Breast epithelium (tissue), 3 donors: ENCODE data around the gene GCSAM.

Experiments
- CTCF ChIP-seq, 3 donors: fragments of 450-650 bp; IDR thresholded peaks; one replicate each; pipeline ENCODE4 v1.5.1; 2016 to 2017; ENCODE audit warnings: antibody characterized with exemption in 3 of 3, mild to moderate bottlenecking in 3 of 3, moderate library complexity in 3 of 3
- POLR2AphosphoS5 ChIP-seq, 3 donors: sonication (generic); formaldehyde crosslinking; IDR thresholded peaks; one replicate each; pipeline ENCODE4 v1.6.1; 2017; ENCODE audit warnings: antibody characterized with exemption in 3 of 3

GRCh38 chr3:112170046-112170445 is 37.0 kb upstream of the GCSAM start:
- no peak for TF ChIP-seq CTCF (IDR thresholded peaks at IDR 0.05)
- TF ChIP-seq POLR2AphosphoS5 (IDR thresholded peaks at IDR 0.05), result no peak
